GM23338 (cell line): ENCODE results near the gene FBXL17.

Experiments
- CREB1 ChIP-seq: fragments of 250-450 bp; sonication (Bioruptor Pico); IDR thresholded peaks from 2 replicates; pipeline ENCODE4 v1.5.0; 2020; ENCODE audit warnings: low read depth, mild to moderate bottlenecking, moderate library complexity
- CTCF ChIP-seq, 2 experiments: fragments of 200-600 bp in 1 of 2; sonication (generic) in 1 of 2; conservative IDR thresholded peaks; 2 replicates each; pipeline versions ENCODE4 v1.5.1 to v1.6.1; 2016 to 2017; ENCODE audit warnings: antibody characterized with exemption in 2 of 2, low read depth in 2 of 2, mild to moderate bottlenecking in 2 of 2, moderate library complexity in 1 of 2
- ETS1 ChIP-seq: IDR thresholded peaks from 2 replicates; pipeline ENCODE4 v1.6.1; 2016; ENCODE audit warnings: antibody characterized with exemption
- EZH2 ChIP-seq: fragments of 200-600 bp; sonication (generic); IDR thresholded peaks from one replicate; pipeline ENCODE4 v1.8.0; 2017; ENCODE audit warnings: antibody characterized with exemption, mild to moderate bottlenecking, low read depth; ENCODE audit not compliant: unreplicated experiment
- JUNB ChIP-seq: IDR thresholded peaks from one replicate; pipeline ENCODE4 v1.6.1; 2016; ENCODE audit warnings: antibody characterized with exemption; ENCODE audit not compliant: unreplicated experiment
- POLR2AphosphoS5 ChIP-seq: IDR thresholded peaks from 2 replicates; pipeline ENCODE4 v1.6.1; 2016; ENCODE audit warnings: antibody characterized with exemption, low read depth
- STAT1 ChIP-seq: IDR thresholded peaks from one replicate; pipeline ENCODE4 v1.6.1; 2016; ENCODE audit warnings: antibody characterized with exemption; ENCODE audit not compliant: unreplicated experiment
- TF ChIP-seq, protein P1 (sequence below): IDR thresholded peaks from one replicate; pipeline ENCODE4 v1.6.1; 2018; ENCODE audit warnings: antibody characterized with exemption; ENCODE audit not compliant: unreplicated experiment

GRCh38 chr5:107980923-107981692 lies 400.8 kb downstream of the FBXL17 start:
- no peak for TF ChIP-seq ETS1
- TF ChIP-seq EZH2, result no peak
- TF ChIP-seq CTCF (conservative IDR thresholded peaks at IDR 0.05; ENCODE audit: low read depth in 2 of 2), result no peak
- no peak for TF ChIP-seq JUNB
- no peak for TF ChIP-seq CREB1 (CRISPR knock-in tag)
- no peak for TF ChIP-seq POLR2AphosphoS5
- TF ChIP-seq, protein P1, sequence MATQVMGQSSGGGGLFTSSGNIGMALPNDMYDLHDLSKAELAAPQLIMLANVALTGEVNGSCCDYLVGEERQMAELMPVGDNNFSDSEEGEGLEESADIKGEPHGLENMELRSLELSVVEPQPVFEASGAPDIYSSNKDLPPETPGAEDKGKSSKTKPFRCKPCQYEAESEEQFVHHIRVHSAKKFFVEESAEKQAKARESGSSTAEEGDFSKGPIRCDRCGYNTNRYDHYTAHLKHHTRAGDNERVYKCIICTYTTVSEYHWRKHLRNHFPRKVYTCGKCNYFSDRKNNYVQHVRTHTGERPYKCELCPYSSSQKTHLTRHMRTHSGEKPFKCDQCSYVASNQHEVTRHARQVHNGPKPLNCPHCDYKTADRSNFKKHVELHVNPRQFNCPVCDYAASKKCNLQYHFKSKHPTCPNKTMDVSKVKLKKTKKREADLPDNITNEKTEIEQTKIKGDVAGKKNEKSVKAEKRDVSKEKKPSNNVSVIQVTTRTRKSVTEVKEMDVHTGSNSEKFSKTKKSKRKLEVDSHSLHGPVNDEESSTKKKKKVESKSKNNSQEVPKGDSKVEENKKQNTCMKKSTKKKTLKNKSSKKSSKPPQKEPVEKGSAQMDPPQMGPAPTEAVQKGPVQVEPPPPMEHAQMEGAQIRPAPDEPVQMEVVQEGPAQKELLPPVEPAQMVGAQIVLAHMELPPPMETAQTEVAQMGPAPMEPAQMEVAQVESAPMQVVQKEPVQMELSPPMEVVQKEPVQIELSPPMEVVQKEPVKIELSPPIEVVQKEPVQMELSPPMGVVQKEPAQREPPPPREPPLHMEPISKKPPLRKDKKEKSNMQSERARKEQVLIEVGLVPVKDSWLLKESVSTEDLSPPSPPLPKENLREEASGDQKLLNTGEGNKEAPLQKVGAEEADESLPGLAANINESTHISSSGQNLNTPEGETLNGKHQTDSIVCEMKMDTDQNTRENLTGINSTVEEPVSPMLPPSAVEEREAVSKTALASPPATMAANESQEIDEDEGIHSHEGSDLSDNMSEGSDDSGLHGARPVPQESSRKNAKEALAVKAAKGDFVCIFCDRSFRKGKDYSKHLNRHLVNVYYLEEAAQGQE, result no peak
- no peak for TF ChIP-seq STAT1
